PC-9 (cell line): ENCODE measurements around the gene GABRB1. TPM values are rescaled to one million over a fixed set of nuclear protein-coding genes. Genes with fewer than 3 reads are reported as not detected.
A peak's percentile ranks its signal among the peaks of the same experiment; 100 is the strongest.

ENCODE experiments used
- BruUV-seq: library from RNA; stranded (reverse); fragments of 400-500 nt; replicated peaks from 2 replicates; lab custom pipeline; 2021; lab: Mats Ljungman, UMichigan
- CTCF ChIA-PET: fragments of 300-600 bp; sonication (Branson Sonifier 250); formaldehyde crosslinking; loops from one replicate; lab custom pipeline; 2022; ENCODE audit warnings: antibody characterized with exemption; lab: Charles Lee
- POLR2A ChIA-PET: fragments of 300-600 bp; sonication (Branson Sonifier 250); formaldehyde crosslinking; loops from one replicate; lab custom pipeline; 2022; ENCODE audit warnings: antibody characterized with exemption; ENCODE audit not compliant: unreplicated experiment; lab: Charles Lee
- DNase-seq, 2 experiments: peaks; one replicate each; pipeline versions ENCODE4 v3.0.0 to v3.0.0-alpha.2; 2015 to 2022; ENCODE audit warnings: mixed read lengths in 1 of 2
- H2AFZ ChIP-seq: fragments of 200-600 bp; sonication (generic); 2 replicates; pipeline ENCODE4 v1.8.1; 2017; ENCODE audit warnings: antibody characterized with exemption
- H3F3A ChIP-seq: fragments of 200-600 bp; sonication (generic); 2 replicates; pipeline ENCODE4 v1.8.1; 2017; ENCODE audit warnings: antibody characterized with exemption, mild to moderate bottlenecking, low read depth; ENCODE audit not compliant: insufficient read depth
- H3K27ac ChIP-seq: fragments of 200-600 bp; sonication (generic); 2 replicates; pipeline ENCODE4 v1.6.1; 2016; ENCODE audit warnings: mixed run types
- H3K27me3 ChIP-seq: fragments of 200-600 bp; sonication (generic); 2 replicates; pipeline ENCODE4 v1.6.1; 2016; ENCODE audit warnings: low read depth, mixed run types; ENCODE audit not compliant: insufficient read depth
- H3K36me3 ChIP-seq: fragments of 200-600 bp; sonication (generic); 2 replicates; pipeline ENCODE4 v1.6.1; 2016; ENCODE audit warnings: low read depth, mixed run types
- H3K4me1 ChIP-seq: fragments of 200-600 bp; sonication (generic); replicated peaks from 2 replicates; pipeline ENCODE4 v1.6.1; 2016; ENCODE audit warnings: mixed run types; ENCODE audit not compliant: insufficient read depth
- H3K4me2 ChIP-seq: fragments of 200-600 bp; sonication (generic); 2 replicates; pipeline ENCODE4 v1.6.1; 2017; ENCODE audit warnings: mixed run types
- H3K4me3 ChIP-seq: fragments of 200-600 bp; sonication (generic); 2 replicates; pipeline ENCODE4 v1.6.1; 2016; ENCODE audit warnings: mixed run types
- H3K79me2 ChIP-seq: fragments of 200-600 bp; sonication (generic); 2 replicates; pipeline ENCODE4 v1.6.1; 2017; ENCODE audit warnings: low read depth, mixed run types
- H3K9me2 ChIP-seq: fragments of 200-600 bp; sonication (generic); 2 replicates; pipeline ENCODE4 v1.8.1; 2017; ENCODE audit warnings: mild to moderate bottlenecking; ENCODE audit not compliant: insufficient read depth
- H3K9me3 ChIP-seq: fragments of 200-600 bp; sonication (generic); 2 replicates; pipeline ENCODE4 v1.8.1; 2016; ENCODE audit warnings: low read depth; ENCODE audit not compliant: insufficient read depth
- H4K20me1 ChIP-seq: fragments of 200-600 bp; sonication (generic); 2 replicates; pipeline ENCODE4 v1.8.1; 2017; ENCODE audit not compliant: insufficient read depth
- CTCF ChIP-seq: fragments of 200-600 bp; sonication (generic); conservative IDR thresholded peaks from 2 replicates; pipeline ENCODE4 v1.6.1; 2017; ENCODE audit warnings: mixed run types, antibody characterized with exemption, mild to moderate bottlenecking, moderate library complexity
- EZH2 ChIP-seq: fragments of 200-600 bp; sonication (generic); IDR thresholded peaks from 2 replicates; pipeline ENCODE4 v1.8.0; 2017; ENCODE audit warnings: antibody characterized with exemption, low read depth
- intact Hi-C: fragments of 100-400 bp; cut with micrococcal nuclease; formaldehyde crosslinking; loops from one replicate; pipeline ENCODE4 v1.10.0; 2022; ENCODE audit not compliant: unreplicated experiment
- total RNA-seq: library from RNA; stranded (reverse); gene quantifications from 2 replicates; pipeline ENCODE4 v1.2.3, GENCODE V29; 2021

GABRB1 gene
- total RNA-seq, 1 experiment from 2014 or later: not detected

GRCh38 chr4:47469951-47470350 lies 438.6 kb downstream of the GABRB1 start:
- Histone ChIP-seq H2AFZ (no peak overlapping the region), H3K36me3 (no peaks in the 10 kb centered on the region), H3K4me3 (no peak overlapping the region), H3F3A (no peaks in the 10 kb centered on the region), H3K79me2 (no peaks in the 10 kb centered on the region), H3K27ac (peak overlapping the region; percentile 16; the same call in 1 of the 2 replicates), H3K27me3 (no peaks in the 10 kb centered on the region), H3K4me1 (peaks cover 12% of the 10 kb centered on the region; the same call in 1 of the 2 replicates), H3K9me2 (no peaks in the 10 kb centered on the region), H3K9me3 (no peaks in the 10 kb centered on the region), H3K4me2 (peak overlapping the region; percentile 14; the same call in 1 of the 2 replicates), H4K20me1 (no peaks in the 10 kb centered on the region)
- CTCF ChIA-PET: no interaction called here
- TF ChIP-seq CTCF (no peak), EZH2 (no peak)
- POLR2A ChIA-PET: no interaction called here
- BruUV-seq: no TSS peak
- DNase-seq: peak in 1 of 2 experiments; percentile 54
- intact Hi-C loops: no loop called here

GRCh38 chr4:47471064-47471463 lies 439.7 kb downstream of the GABRB1 start:
- Histone ChIP-seq H3K27ac (no peak overlapping the region), H3K4me1 (peaks cover 12% of the 10 kb centered on the region; the same call in 1 of the 2 replicates), H4K20me1 (no peaks in the 10 kb centered on the region), H3K79me2 (no peaks in the 10 kb centered on the region), H3K36me3 (no peaks in the 10 kb centered on the region), H3K9me3 (no peaks in the 10 kb centered on the region), H3K27me3 (no peaks in the 10 kb centered on the region), H3F3A (no peaks in the 10 kb centered on the region), H3K4me3 (no peak overlapping the region), H3K4me2 (no peak overlapping the region), H3K9me2 (no peaks in the 10 kb centered on the region), H2AFZ (no peak overlapping the region)
- no TSS peak for BruUV-seq
- CTCF ChIA-PET: no interaction called here
- intact Hi-C loops: no loop called here
- DNase-seq: no peak
- no peak for TF ChIP-seq CTCF
- POLR2A ChIA-PET: no interaction called here

- H3K4me1 ChIP-seq: peaks cover 12% of the 10 kb centered on the region; the same call in 1 of the 2 replicates
- no peaks in the 10 kb centered on the region for H3K9me3 ChIP-seq
- POLR2A ChIA-PET: no interaction called here
- H3F3A ChIP-seq: no peaks in the 10 kb centered on the region
- DNase-seq: no peak
- no peak overlapping the region for H2AFZ ChIP-seq
- CTCF ChIA-PET: no interaction called here
- H4K20me1 ChIP-seq: no peaks in the 10 kb centered on the region
- H3K79me2 ChIP-seq: no peaks in the 10 kb centered on the region
- H3K4me2 ChIP-seq: no peak overlapping the region
- H3K9me2 ChIP-seq: no peaks in the 10 kb centered on the region
- TF ChIP-seq EZH2: no peak
- TF ChIP-seq CTCF: no peak
- H3K36me3 ChIP-seq: no peaks in the 10 kb centered on the region
- H3K27ac ChIP-seq: no peak overlapping the region
- BruUV-seq: no TSS peak
- no peak overlapping the region for H3K4me3 ChIP-seq
- intact Hi-C loops: no loop called here
- no peaks in the 10 kb centered on the region for H3K27me3 ChIP-seq
These were observed 440.2 kb downstream of the GABRB1 start for GRCh38 chr4:47471591-47471990.
